ENCODE results near the gene EGFLAM. TPM values are rescaled to one million over a fixed set of nuclear protein-coding genes. Genes with fewer than 3 reads are reported as not detected.

Gene EGFLAM
- not detected for total RNA-seq

GRCh38 chr5:38258319-38259061 lies at the start of gene EGFLAM:
Gene EGFLAM (plus strand): TSS chr5:38258559. CDS start chr5:38258755, 196 bp downstream.

Small RNAs within 50 kb of the gene (small RNA-seq; reads per million reads assigned to genes)
- gene AC091839.1 = 0 reads per million in 2 donors

Data from melanocyte of skin (primary cell).